A549 (cell line): Measurements from ENCODE around the gene SNTB2. TPM values are rescaled to one million over a fixed set of nuclear protein-coding genes. Genes with fewer than 3 reads are reported as not detected.

Experiments
- ATAC-seq, 2 experiments: fragments of 200-7000 bp in 1 of 2; fragments of >200 bp in 1 of 2; cut with Nextera tagmentation in 1 of 2; cut with Tn5 transposase in 1 of 2; 3 replicates each; pipeline versions ENCODE4 v1.8.0 to v1.9.1; 2018 to 2020; ENCODE audit warnings: mild to moderate bottlenecking in 1 of 2, moderate library complexity in 1 of 2
- CTCF ChIA-PET: fragments of 300-600 bp; sonication (Branson Sonifier 250); formaldehyde crosslinking; extraction: SDS; loops from one replicate; lab custom pipeline; 2021; ENCODE audit warnings: antibody characterized with exemption, inconsistent platforms; lab: Yijun Ruan, JAX
- POLR2A ChIA-PET: fragments of 350-600 bp; formaldehyde crosslinking; extraction: SDS; loops from one replicate; lab custom pipeline; 2021; ENCODE audit warnings: antibody characterized with exemption, inconsistent platforms; lab: Yijun Ruan, JAX
- DNase-seq, 2 experiments: peaks; one replicate each; pipeline versions ENCODE4 v3.0.0 to v3.0.0-alpha.2; 2011 to 2016; ENCODE audit warnings: low read depth in 1 of 2, low spot score in 1 of 2
- FAIRE-seq: peaks from 2 replicates; lab custom pipeline; 2011; peaks lifted over from hg19 to GRCh38; lab: Jason Lieb, UNC
- H3K27ac ChIP-seq, 2 experiments: fragments of >200 bp; sonication (Bioruptor Twin); formaldehyde crosslinking; 3 replicates each; pipeline ENCODE4 v1.5.1; 2016 to 2017
- H3K4me1 ChIP-seq: fragments of >200 bp; sonication (Bioruptor Twin); formaldehyde crosslinking; 3 replicates; pipeline ENCODE4 v1.6.1; 2016
- H3K4me2 ChIP-seq: fragments of >200 bp; sonication (Bioruptor Twin); formaldehyde crosslinking; 3 replicates; pipeline ENCODE4 v1.6.1; 2016
- H3K4me3 ChIP-seq: fragments of >200 bp; sonication (Bioruptor Twin); formaldehyde crosslinking; 3 replicates; pipeline ENCODE4 v1.5.1; 2016
- H3K9me3 ChIP-seq: fragments of >200 bp; sonication (Bioruptor Twin); formaldehyde crosslinking; 3 replicates; pipeline ENCODE4 v1.6.1; 2016
- EHF ChIP-seq: fragments of 250-450 bp; sonication (Bioruptor Pico); IDR thresholded peaks from 2 replicates; pipeline ENCODE4 v1.5.0; 2020; ENCODE audit warnings: mild to moderate bottlenecking
- FOSB ChIP-seq: fragments of 250-450 bp; sonication (Bioruptor Pico); IDR thresholded peaks from 2 replicates; pipeline ENCODE4 v1.5.0; 2020; ENCODE audit warnings: mild to moderate bottlenecking, moderate library complexity
- FOXS1 ChIP-seq: fragments of 250-450 bp; sonication (Bioruptor Pico); IDR thresholded peaks from 2 replicates; pipeline ENCODE4 v1.5.0; 2020; ENCODE audit warnings: mild to moderate bottlenecking, moderate library complexity
- GATA3 ChIP-seq: IDR thresholded peaks from 2 replicates; pipeline ENCODE4 v1.6.1; 2012; ENCODE audit warnings: borderline replicate concordance
- HOXB5 ChIP-seq: fragments of 250-450 bp; sonication (Bioruptor Pico); IDR thresholded peaks from 2 replicates; pipeline ENCODE4 v1.5.0; 2020; ENCODE audit warnings: mild to moderate bottlenecking, moderate library complexity
- JUN ChIP-seq, 2 experiments: fragments of >200 bp; sonication (Bioruptor Twin); formaldehyde crosslinking; IDR thresholded peaks; 2 replicates in 1 of 2; 3 replicates in 1 of 2; pipeline ENCODE4 v1.6.1; 2016 to 2017
- MAZ ChIP-seq: fragments of 150-350 bp; IDR thresholded peaks from 2 replicates; pipeline ENCODE4 v1.6.1; 2014; ENCODE audit warnings: antibody characterized with exemption, low read depth, low read length, borderline replicate concordance
- MYC ChIP-seq: IDR thresholded peaks from 2 replicates; pipeline ENCODE4 v1.6.1; 2012; ENCODE audit warnings: mild to moderate bottlenecking, inconsistent platforms, low read length, improper control_type of control experiment, borderline replicate concordance
- NFE2L2 ChIP-seq: fragments of 150-350 bp; conservative IDR thresholded peaks from 2 replicates; pipeline ENCODE4 v1.6.1; 2014; ENCODE audit warnings: low read length
- POLR2A ChIP-seq: IDR thresholded peaks from 2 replicates; pipeline ENCODE4 v1.6.1; 2012; ENCODE audit warnings: mild to moderate bottlenecking, low read length
- RAD21 ChIP-seq, 2 experiments: fragments of >200 bp in 1 of 2; sonication (Bioruptor Twin) in 1 of 2; formaldehyde crosslinking in 1 of 2; IDR thresholded peaks in 1 of 2; conservative IDR thresholded peaks in 1 of 2; 2 replicates in 1 of 2; 3 replicates in 1 of 2; pipeline ENCODE4 v1.6.1; 2012 to 2018; ENCODE audit warnings: inconsistent platforms in 1 of 2
- RCOR1 ChIP-seq: fragments of 150-350 bp; IDR thresholded peaks from 2 replicates; pipeline ENCODE4 v1.6.1; 2014; ENCODE audit warnings: antibody characterized with exemption, low read length, low read depth
- RFX5 ChIP-seq: fragments of 450-650 bp; IDR thresholded peaks from 2 replicates; pipeline ENCODE4 v1.7.1; 2014; ENCODE audit warnings: antibody characterized with exemption, mild to moderate bottlenecking, moderate library complexity
- RNF2 ChIP-seq: fragments of 200-600 bp; sonication (generic); IDR thresholded peaks from 2 replicates; pipeline ENCODE4 v1.6.1; 2016; ENCODE audit warnings: low read depth, mild to moderate bottlenecking, antibody characterized with exemption, moderate library complexity, borderline replicate concordance
- TFCP2L1 ChIP-seq: fragments of 250-450 bp; sonication (Bioruptor Pico); IDR thresholded peaks from 2 replicates; pipeline ENCODE4 v1.5.0; 2021; ENCODE audit warnings: mild to moderate bottlenecking
- ZC3H11A ChIP-seq: fragments of 450-650 bp; IDR thresholded peaks from 2 replicates; pipeline ENCODE4 v1.6.1; 2014; ENCODE audit warnings: antibody characterized with exemption, mild to moderate bottlenecking
- WGBS: methylation state at CpG from one replicate; pipeline ENCODE4 v1.1.6; 2017; ENCODE audit errors: missing lambda C conversion rate; 5-methylcytosine and 5-hydroxymethylcytosine counted together
- polyA plus RNA-seq, 4 experiments: library from polyadenylated mRNA; depleted of rRNA in 3 of 4; stranded (reverse); fragments of >200 nt; fragmentation: RNase III in 1 of 4; extraction: RNeasy Plus Mini Kit Qiagen cat#74134 plus additional on column Dnase treatment in 1 of 4; gene quantifications; 2 replicates in 3 of 4; 3 replicates in 1 of 4; pipeline ENCODE4 v1.2.3, GENCODE V29; 2011 to 2017
- TF ChIP-seq, protein P1 (sequence below): fragments of >200 bp; sonication (Bioruptor Twin); formaldehyde crosslinking; IDR thresholded peaks from 3 replicates; pipeline ENCODE4 v1.6.1; 2016
- TF ChIP-seq, protein P2 (sequence below): IDR thresholded peaks from 2 replicates; pipeline ENCODE4 v1.6.1; 2012; ENCODE audit warnings: low read depth, borderline replicate concordance
- TF ChIP-seq, protein P3 (sequence below): fragments of 200-600 bp; sonication (generic); IDR thresholded peaks from 2 replicates; pipeline ENCODE4 v1.6.1; 2016; ENCODE audit warnings: antibody characterized with exemption, mild to moderate bottlenecking, moderate library complexity
- TF ChIP-seq, protein P4 (sequence below): fragments of >200 bp; sonication (Bioruptor Twin); formaldehyde crosslinking; IDR thresholded peaks from 2 replicates; pipeline ENCODE4 v1.6.1; 2016

Gene SNTB2
- polyA plus RNA-seq, 2 of the 4 experiments (the other 2 are of a cell fraction): 7.8 to 20.8 TPM

DNA sequence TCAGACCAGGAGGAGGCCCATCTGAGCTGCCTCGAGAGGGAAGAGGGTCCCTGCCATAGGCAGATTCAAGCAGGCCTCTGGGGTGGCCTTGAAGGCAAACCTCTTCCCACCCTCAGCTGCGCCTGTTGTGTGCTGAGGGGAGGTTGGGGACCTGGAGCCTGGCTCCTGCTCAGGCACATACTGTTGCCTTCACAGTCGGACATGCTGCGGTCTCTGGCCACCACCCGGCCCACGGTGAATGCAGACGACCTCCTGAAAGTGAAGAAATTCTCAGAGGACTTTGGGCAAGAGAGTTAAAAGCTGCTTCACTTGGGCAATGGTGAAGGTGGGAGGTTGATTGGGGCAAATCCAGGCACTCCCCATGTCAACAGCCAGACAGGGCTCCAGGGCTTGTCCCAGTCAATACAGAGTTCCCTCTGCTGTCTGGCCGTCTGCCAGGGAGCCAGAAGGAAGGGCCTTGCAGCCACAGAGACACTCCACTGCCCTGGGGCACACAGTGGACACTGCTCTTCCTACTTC, 137.1 kb downstream of the SNTB2 start (continued):
- TF ChIP-seq, protein P1, sequence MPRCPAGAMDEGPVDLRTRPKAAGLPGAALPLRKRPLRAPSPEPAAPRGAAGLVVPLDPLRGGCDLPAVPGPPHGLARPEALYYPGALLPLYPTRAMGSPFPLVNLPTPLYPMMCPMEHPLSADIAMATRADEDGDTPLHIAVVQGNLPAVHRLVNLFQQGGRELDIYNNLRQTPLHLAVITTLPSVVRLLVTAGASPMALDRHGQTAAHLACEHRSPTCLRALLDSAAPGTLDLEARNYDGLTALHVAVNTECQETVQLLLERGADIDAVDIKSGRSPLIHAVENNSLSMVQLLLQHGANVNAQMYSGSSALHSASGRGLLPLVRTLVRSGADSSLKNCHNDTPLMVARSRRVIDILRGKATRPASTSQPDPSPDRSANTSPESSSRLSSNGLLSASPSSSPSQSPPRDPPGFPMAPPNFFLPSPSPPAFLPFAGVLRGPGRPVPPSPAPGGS: no peak
- TF ChIP-seq, protein P2, sequence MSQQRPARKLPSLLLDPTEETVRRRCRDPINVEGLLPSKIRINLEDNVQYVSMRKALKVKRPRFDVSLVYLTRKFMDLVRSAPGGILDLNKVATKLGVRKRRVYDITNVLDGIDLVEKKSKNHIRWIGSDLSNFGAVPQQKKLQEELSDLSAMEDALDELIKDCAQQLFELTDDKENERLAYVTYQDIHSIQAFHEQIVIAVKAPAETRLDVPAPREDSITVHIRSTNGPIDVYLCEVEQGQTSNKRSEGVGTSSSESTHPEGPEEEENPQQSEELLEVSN: no peak
- no peak for TF ChIP-seq MYC

DNA sequence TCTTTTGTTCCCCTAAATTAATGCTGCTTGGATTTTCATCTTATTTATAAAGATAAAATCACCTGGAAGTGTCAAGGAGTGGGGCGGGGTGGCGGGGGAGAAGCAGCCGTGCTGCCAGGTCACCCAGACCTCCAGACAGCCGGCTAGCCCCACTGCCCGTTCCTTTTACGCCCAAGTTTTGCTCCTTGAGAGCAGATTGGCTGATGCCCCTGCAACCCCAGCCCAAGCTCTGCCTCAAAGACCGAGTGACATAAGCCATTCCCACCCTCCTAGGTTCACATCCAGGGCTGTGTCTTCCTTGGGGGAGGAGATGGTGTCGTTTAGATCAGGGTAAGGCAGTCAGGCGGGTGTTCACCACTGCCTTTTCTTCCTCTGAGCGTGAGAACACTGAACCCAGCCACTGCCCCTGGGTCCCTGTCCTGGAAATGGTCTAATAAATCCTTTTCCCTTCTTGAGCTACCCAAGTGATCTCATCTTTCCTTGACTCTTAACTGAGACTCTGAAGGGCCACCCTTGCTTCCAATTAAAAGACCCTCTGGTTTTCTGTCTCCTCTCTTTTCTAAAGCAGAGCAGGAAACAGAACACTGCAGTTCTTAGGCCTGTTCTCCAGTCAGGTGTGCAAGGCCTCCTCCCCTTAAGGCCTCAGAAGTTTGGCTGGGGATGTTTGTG, 137.8 kb downstream of the SNTB2 start:
- Histone ChIP-seq H3K4me3 (no peak overlapping the region), H3K9me3 (no peaks in the 10 kb centered on the region), H3K4me2 (no peak overlapping the region), H3K4me1 (peaks cover 37% of the 10 kb centered on the region), H3K27ac (0 out of 6 replicates have a peak overlapping the region, but pooled peaks of 1 of the 2 experiments have one; percentile 34)
- CTCF ChIA-PET: interaction anchor here (0.6 to 8.9 kb wide), 4 partner anchors 9 to 152 kb away, joined by 3 to 44 read pairs (median 18); partner anchors contain the start of genes COG8, NIP7 and VPS4A
- peak in 1 of 2 experiments; percentile 5; a peak in 1 of 5 replicates for TF ChIP-seq JUN (IDR thresholded peaks at IDR 0.05)
- no peak for TF ChIP-seq ZC3H11A
- ATAC-seq: no peak
- FAIRE-seq: no peak
- no peak for DNase-seq
- 82% methylated on average over 10 of the region's 10 CpGs for WGBS
- POLR2A ChIA-PET: no interaction called here

DNA sequence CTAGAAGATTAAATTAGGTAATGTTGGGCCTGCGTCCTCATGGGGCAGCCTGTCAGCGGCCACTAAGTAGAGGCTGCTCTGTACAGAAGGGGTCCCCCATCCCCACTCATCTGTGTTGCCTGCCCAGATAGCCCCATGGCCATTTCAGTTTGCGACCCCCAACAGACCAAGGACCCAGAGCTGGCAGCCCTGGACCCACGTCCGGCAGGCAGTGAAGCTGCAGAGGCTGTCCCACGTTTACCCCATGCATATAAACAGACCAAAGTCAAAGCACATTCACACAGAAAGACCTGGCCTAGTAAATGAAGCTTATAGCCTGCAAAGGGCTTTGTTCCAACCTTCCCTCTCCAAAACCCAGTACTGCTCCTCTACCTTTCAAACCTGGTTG, 138.8 kb downstream of the SNTB2 start:
- Histone ChIP-seq H3K4me1 (peaks cover 37% of the 10 kb centered on the region), H3K9me3 (no peaks in the 10 kb centered on the region), H3K4me2 (no peak overlapping the region; the same call in 2 of the 3 replicates), H3K4me3 (no peak overlapping the region), H3K27ac (no peak overlapping the region)
- TF ChIP-seq GATA3 (no peak), FOSB (CRISPR knock-in tag) (no peak), ZC3H11A (no peak), RFX5 (no peak), FOXS1 (CRISPR knock-in tag) (no peak), NFE2L2 (no peak), RNF2 (no peak), HOXB5 (CRISPR knock-in tag) (no peak), MAZ (no peak), RAD21 (conservative IDR thresholded peaks at IDR 0.05 in 1 of 2, IDR thresholded peaks at IDR 0.05 in 1 of 2) (no peak), TFCP2L1 (CRISPR knock-in tag) (no peak), EHF (no peak), RCOR1 (no peak), POLR2A (no peak)
- TF ChIP-seq, protein P3, sequence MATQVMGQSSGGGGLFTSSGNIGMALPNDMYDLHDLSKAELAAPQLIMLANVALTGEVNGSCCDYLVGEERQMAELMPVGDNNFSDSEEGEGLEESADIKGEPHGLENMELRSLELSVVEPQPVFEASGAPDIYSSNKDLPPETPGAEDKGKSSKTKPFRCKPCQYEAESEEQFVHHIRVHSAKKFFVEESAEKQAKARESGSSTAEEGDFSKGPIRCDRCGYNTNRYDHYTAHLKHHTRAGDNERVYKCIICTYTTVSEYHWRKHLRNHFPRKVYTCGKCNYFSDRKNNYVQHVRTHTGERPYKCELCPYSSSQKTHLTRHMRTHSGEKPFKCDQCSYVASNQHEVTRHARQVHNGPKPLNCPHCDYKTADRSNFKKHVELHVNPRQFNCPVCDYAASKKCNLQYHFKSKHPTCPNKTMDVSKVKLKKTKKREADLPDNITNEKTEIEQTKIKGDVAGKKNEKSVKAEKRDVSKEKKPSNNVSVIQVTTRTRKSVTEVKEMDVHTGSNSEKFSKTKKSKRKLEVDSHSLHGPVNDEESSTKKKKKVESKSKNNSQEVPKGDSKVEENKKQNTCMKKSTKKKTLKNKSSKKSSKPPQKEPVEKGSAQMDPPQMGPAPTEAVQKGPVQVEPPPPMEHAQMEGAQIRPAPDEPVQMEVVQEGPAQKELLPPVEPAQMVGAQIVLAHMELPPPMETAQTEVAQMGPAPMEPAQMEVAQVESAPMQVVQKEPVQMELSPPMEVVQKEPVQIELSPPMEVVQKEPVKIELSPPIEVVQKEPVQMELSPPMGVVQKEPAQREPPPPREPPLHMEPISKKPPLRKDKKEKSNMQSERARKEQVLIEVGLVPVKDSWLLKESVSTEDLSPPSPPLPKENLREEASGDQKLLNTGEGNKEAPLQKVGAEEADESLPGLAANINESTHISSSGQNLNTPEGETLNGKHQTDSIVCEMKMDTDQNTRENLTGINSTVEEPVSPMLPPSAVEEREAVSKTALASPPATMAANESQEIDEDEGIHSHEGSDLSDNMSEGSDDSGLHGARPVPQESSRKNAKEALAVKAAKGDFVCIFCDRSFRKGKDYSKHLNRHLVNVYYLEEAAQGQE: no peak
- TF ChIP-seq, protein P4, sequence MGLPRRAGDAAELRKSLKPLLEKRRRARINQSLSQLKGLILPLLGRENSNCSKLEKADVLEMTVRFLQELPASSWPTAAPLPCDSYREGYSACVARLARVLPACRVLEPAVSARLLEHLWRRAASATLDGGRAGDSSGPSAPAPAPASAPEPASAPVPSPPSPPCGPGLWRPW: no peak
- no peak for DNase-seq
- 94% methylated on average over 6 of the region's 6 CpGs for WGBS
- ATAC-seq: no peak
- ChIA-PET POLR2A (interaction anchor here (1.1 to 1.7 kb wide), 2 partner anchors 8 to 401 kb away, joined by 4 to 6 read pairs; partner anchors contain the start of gene NQO1), CTCF (interaction anchor here (0.6 to 8.9 kb wide), 6 partner anchors 8 to 798 kb away, joined by 3 to 44 read pairs (median 6); partner anchors contain the start of genes COG8, NIP7 and VPS4A)
- no peak for FAIRE-seq
